ENCODE results near the gene TGFBR1. TPM values are rescaled to one million over a fixed set of nuclear protein-coding genes. Genes with fewer than 3 reads are reported as not detected.

Gene TGFBR1
- total RNA-seq, 1 donor from 2014 or later, result 38.1 TPM

DNA sequence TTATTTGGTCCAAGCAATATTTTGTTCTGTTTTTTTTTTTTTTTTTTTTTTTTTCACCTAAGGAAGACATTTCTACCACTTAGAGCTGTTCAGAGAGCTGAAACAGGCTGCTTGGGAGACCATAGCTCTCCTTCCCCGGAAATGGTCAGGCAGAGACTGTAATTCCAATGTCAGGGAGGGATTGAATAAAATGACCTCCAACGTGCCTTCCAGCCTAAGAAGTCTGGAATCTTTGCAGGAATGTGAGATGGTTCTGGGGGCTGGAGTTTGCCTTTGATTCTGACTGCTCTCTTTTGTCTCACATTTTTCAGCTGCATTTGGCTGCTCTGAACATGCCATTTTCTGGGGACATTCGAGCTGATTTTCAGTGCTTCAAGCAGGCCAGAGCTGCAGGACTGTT, 38.3 kb upstream of the TGFBR1 start:
- Histone ChIP-seq H3K9ac (ENCODE audit: low read depth in 1 of 3, low read length in 3 of 3) (no peak overlapping the region), H3K4me3 (ENCODE audit: low read length in 3 of 3) (no peak overlapping the region), H3K9me3 (ENCODE audit: control insufficient read depth in 3 of 3, low read length in 3 of 3) (no peaks in the 10 kb centered on the region), H3K4me1 (ENCODE audit: control insufficient read depth in 3 of 3, insufficient read depth in 3 of 3, low read length in 3 of 3) (peaks cover 0 to 13% (median 7%) of the 10 kb centered on the region in 3 donors), H3K27me3 (ENCODE audit: control insufficient read depth in 3 of 3, insufficient read depth in 3 of 3, low read length in 3 of 3) (no peaks in the 10 kb centered on the region), H3K36me3 (ENCODE audit: control insufficient read depth in 3 of 3, insufficient read depth in 3 of 3, low read length in 3 of 3) (peaks cover 4 to 21% (median 4%) of the 10 kb centered on the region in 3 donors), H3K27ac (ENCODE audit: low read depth, low read length) (no peak overlapping the region)

DNA sequence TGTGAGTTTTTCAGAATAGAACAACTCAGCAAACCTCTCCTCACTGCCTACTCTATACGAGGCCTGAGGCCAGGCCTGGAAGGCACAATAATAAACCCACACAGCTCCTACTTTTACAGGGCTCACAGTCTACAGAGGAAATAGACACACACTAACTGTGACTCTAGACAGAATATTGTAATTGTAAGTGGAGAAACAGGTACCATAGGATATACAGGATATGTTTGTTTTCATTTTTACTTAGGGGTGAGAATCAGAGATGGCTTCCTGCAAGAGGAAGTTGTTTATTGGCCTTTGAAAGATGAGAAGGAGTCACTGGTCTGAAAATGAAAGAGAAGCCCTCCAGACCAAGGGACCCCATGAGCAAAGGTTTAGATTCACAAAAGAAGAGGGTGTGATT, 35.8 kb upstream of the TGFBR1 start:
- H3K27ac ChIP-seq (ENCODE audit: low read depth, low read length), result no peak overlapping the region
- H3K9me3 ChIP-seq (ENCODE audit: control insufficient read depth in 3 of 3, low read length in 3 of 3), result no peaks in the 10 kb centered on the region
- peaks cover 0 to 15% (median 12%) of the 10 kb centered on the region in 3 donors for H3K4me1 ChIP-seq (ENCODE audit: control insufficient read depth in 3 of 3, insufficient read depth in 3 of 3, low read length in 3 of 3)
- H3K36me3 ChIP-seq (ENCODE audit: control insufficient read depth in 3 of 3, insufficient read depth in 3 of 3, low read length in 3 of 3), result peaks cover 0 to 12% (median 0%) of the 10 kb centered on the region in 3 donors
- H3K27me3 ChIP-seq (ENCODE audit: control insufficient read depth in 3 of 3, insufficient read depth in 3 of 3, low read length in 3 of 3), result no peaks in the 10 kb centered on the region
- H3K9ac ChIP-seq (ENCODE audit: low read depth in 1 of 3, low read length in 3 of 3), result no peak overlapping the region
- H3K4me3 ChIP-seq (ENCODE audit: low read length in 3 of 3), result no peak overlapping the region

DNA sequence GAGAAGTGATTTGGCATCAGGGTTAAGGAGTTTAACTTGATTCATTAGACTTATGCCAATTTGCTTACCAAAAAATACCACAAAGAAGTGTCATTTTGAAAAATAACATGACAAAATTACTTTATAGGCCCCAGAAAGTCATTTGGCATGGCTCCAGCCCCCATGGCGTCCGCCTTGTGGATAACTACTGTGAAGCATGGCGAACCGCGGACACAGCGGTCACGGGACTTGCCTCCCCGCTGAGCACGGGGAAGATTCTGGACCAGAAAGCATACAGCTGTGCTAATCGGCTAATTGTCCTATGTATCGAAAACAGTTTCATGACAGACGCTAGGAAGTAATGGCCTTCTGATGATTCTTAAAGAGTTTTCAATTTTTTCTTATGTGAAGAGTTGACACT, 35.4 kb upstream of the TGFBR1 start:
- H3K27ac ChIP-seq (ENCODE audit: low read depth, low read length), result no peak overlapping the region
- H3K4me1 ChIP-seq (ENCODE audit: control insufficient read depth in 3 of 3, insufficient read depth in 3 of 3, low read length in 3 of 3), result peaks cover 0 to 15% (median 12%) of the 10 kb centered on the region in 3 donors
- no peaks in the 10 kb centered on the region for H3K9me3 ChIP-seq (ENCODE audit: control insufficient read depth in 3 of 3, low read length in 3 of 3)
- H3K4me3 ChIP-seq (ENCODE audit: low read length in 3 of 3), result no peak overlapping the region
- no peak overlapping the region for H3K9ac ChIP-seq (ENCODE audit: low read depth in 1 of 3, low read length in 3 of 3)
- no peaks in the 10 kb centered on the region for H3K27me3 ChIP-seq (ENCODE audit: control insufficient read depth in 3 of 3, insufficient read depth in 3 of 3, low read length in 3 of 3)
- peaks cover 0 to 12% (median 0%) of the 10 kb centered on the region in 3 donors for H3K36me3 ChIP-seq (ENCODE audit: control insufficient read depth in 3 of 3, insufficient read depth in 3 of 3, low read length in 3 of 3)

DNA sequence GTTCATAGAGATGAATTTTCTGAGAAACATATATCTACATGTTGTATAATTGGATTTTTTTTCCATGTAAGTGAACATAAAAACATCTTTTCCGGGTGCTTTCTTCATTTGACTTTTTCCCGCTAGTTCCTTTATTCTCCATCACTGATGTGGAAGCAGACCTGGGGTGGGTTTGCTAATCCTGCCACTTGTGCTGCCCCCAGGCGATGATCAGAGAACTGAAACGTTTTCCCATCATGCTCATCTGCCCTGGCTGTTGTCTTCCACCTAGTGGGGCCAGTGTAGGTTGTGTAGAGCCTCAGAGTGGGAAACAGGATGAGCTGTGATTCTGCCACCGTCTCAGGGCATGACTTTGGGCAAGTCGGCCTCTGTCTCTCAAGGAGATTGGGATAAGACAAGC, 34.2 kb upstream of the TGFBR1 start:
- Histone ChIP-seq H3K27ac (ENCODE audit: low read depth, low read length) (no peak overlapping the region), H3K27me3 (ENCODE audit: control insufficient read depth in 3 of 3, insufficient read depth in 3 of 3, low read length in 3 of 3) (no peaks in the 10 kb centered on the region), H3K9me3 (ENCODE audit: control insufficient read depth in 3 of 3, low read length in 3 of 3) (no peaks in the 10 kb centered on the region), H3K4me3 (ENCODE audit: low read length in 3 of 3) (no peak overlapping the region), H3K36me3 (ENCODE audit: control insufficient read depth in 3 of 3, insufficient read depth in 3 of 3, low read length in 3 of 3) (peaks cover 0 to 9% (median 0%) of the 10 kb centered on the region in 3 donors), H3K4me1 (ENCODE audit: control insufficient read depth in 3 of 3, insufficient read depth in 3 of 3, low read length in 3 of 3) (peaks cover 6 to 15% (median 10%) of the 10 kb centered on the region in 3 donors), H3K9ac (ENCODE audit: low read depth in 1 of 3, low read length in 3 of 3) (no peak overlapping the region)

DNA sequence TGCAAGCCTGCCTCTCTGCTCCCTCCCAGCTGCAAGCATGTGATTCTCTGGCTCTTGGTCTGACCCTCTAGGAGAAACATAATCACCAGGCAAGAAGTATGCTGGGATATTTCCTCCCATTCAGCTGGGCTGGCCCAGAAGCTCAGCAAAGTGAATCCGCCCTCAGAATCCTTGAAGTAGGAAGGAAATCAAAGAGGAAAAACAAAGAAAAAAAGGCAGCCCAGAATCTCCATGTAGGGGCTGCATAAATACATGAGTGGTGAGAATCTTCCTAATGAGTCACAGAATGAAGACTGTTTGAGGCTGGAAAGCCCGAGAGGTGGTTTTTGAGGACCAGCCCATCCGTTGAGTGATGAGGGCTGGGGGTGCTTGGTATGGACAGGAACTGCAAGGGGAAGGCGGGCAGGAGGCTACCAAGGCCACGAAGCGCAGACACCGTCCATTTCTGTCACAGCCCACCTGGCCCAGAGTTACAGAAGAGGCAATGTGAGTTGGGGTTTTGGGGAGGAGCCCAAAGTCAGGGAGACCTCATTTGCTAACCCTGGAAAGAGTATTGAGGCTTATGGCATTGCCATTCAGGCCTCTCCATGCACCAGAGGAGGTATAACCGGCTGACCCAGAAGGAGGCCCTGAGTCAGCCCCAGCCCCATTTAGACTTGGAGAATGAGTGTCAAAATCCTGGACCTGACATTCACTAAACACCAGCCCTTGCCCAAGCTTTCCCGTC, 33.4 kb upstream of the TGFBR1 start:
- Histone ChIP-seq H3K27me3 (ENCODE audit: control insufficient read depth in 3 of 3, insufficient read depth in 3 of 3, low read length in 3 of 3) (no peaks in the 10 kb centered on the region), H3K27ac (ENCODE audit: low read depth, low read length) (no peak overlapping the region), H3K36me3 (ENCODE audit: control insufficient read depth in 3 of 3, insufficient read depth in 3 of 3, low read length in 3 of 3) (peaks cover 0 to 7% (median 0%) of the 10 kb centered on the region in 3 donors), H3K9me3 (ENCODE audit: control insufficient read depth in 3 of 3, low read length in 3 of 3) (no peaks in the 10 kb centered on the region), H3K4me1 (ENCODE audit: control insufficient read depth in 3 of 3, insufficient read depth in 3 of 3, low read length in 3 of 3) (peaks cover 6 to 15% (median 13%) of the 10 kb centered on the region in 3 donors), H3K9ac (ENCODE audit: low read depth in 1 of 3, low read length in 3 of 3) (no peak overlapping the region), H3K4me3 (ENCODE audit: low read length in 3 of 3) (no peak overlapping the region)

DNA sequence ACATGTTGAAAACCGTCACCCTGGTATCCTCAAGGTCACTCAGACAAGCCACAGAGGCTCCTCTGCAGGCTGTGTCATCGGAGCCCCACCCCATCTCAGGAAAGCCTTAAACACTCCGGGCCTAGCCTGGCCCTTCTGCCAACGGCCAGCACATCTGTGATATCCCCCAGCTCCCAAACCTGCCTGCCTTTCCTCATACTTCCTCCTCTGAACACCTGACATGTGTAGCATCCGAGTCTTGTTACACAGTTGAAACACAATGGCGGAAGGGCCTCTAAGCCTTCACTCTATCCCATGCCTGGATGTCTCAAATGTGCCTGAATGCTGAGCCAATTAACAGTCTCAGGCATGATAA, 32.9 kb upstream of the TGFBR1 start:
- H3K4me3 ChIP-seq (ENCODE audit: low read length in 3 of 3), result no peak overlapping the region
- no peak overlapping the region for H3K27ac ChIP-seq (ENCODE audit: low read depth, low read length)
- no peaks in the 10 kb centered on the region for H3K9me3 ChIP-seq (ENCODE audit: control insufficient read depth in 3 of 3, low read length in 3 of 3)
- peaks cover 6 to 15% (median 14%) of the 10 kb centered on the region in 3 donors for H3K4me1 ChIP-seq (ENCODE audit: control insufficient read depth in 3 of 3, insufficient read depth in 3 of 3, low read length in 3 of 3)
- H3K27me3 ChIP-seq (ENCODE audit: control insufficient read depth in 3 of 3, insufficient read depth in 3 of 3, low read length in 3 of 3), result no peaks in the 10 kb centered on the region
- peaks cover 0 to 5% (median 0%) of the 10 kb centered on the region in 3 donors for H3K36me3 ChIP-seq (ENCODE audit: control insufficient read depth in 3 of 3, insufficient read depth in 3 of 3, low read length in 3 of 3)
- H3K9ac ChIP-seq (ENCODE audit: low read depth in 1 of 3, low read length in 3 of 3), result no peak overlapping the region

DNA sequence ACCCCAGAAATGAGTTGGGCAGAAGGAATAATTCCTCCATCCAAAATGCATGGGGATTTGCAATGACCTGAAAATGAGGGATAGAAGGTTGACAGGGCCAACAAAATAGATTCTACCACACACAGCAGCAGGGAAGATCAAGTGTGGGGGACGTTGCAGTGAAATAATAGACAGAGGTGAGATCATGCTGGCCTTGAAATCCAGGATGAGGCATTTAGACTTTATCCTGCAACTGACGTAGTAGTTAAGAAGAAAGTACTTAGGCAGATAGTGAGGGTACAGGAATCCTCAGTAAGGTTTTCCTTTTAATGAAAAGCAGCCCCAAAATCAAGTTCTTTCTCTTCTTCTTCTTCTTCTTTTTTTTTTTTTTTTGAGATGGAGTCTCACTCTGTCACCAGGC, 31.6 kb upstream of the TGFBR1 start:
- Histone ChIP-seq H3K9ac (ENCODE audit: low read depth in 1 of 3, low read length in 3 of 3) (no peak overlapping the region), H3K9me3 (ENCODE audit: control insufficient read depth in 3 of 3, low read length in 3 of 3) (no peaks in the 10 kb centered on the region), H3K4me3 (ENCODE audit: low read length in 3 of 3) (no peak overlapping the region), H3K27me3 (ENCODE audit: control insufficient read depth in 3 of 3, insufficient read depth in 3 of 3, low read length in 3 of 3) (no peaks in the 10 kb centered on the region), H3K4me1 (ENCODE audit: control insufficient read depth in 3 of 3, insufficient read depth in 3 of 3, low read length in 3 of 3) (peaks cover 6 to 15% (median 14%) of the 10 kb centered on the region in 3 donors), H3K36me3 (ENCODE audit: control insufficient read depth in 3 of 3, insufficient read depth in 3 of 3, low read length in 3 of 3) (peaks cover 0 to 5% (median 0%) of the 10 kb centered on the region in 3 donors), H3K27ac (ENCODE audit: low read depth, low read length) (no peak overlapping the region)

DNA sequence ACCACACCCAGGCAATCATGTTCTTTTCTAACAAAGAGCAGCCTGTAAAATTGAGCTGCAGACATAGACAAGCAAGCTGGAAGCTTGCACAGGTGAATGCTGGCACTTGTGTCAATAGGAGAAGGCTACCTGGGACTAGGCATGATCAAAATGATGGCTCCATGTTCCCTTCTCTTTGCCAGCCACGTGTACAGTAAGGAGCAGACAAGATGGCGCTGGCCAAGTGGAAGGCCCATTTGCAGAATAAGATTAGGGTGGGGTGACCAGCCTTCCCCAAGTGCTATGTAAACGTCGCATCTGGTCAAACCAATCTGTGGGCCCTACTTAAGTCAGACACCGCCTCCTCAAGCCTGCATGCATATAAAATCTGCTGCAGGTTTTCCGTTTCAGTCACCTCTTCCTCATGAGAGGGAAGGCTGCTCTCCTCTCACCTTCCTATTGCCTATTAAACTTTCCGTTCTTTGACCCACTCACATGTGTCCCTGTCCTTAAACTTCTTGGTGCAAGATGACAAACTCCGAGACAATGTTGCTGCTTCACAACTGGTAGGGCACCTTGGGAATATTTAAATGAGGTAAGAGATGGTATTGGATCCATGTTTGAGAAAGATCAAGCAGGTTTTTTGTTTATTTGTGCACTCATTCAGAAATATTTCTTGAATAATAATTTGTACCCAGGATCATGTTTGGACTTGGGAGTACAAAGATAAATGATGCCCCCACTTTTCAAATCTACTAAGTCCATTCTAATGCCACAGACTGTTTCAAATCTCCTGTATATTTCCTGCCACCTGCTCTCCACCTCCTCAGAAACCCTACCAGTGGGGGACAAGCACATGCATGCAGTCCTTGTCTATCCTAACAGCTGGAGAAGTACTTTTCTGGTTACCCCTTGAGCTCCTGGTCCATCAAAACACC, 30.7 kb upstream of the TGFBR1 start:
- no peak overlapping the region for H3K4me3 ChIP-seq (ENCODE audit: low read length in 3 of 3)
- H3K36me3 ChIP-seq (ENCODE audit: control insufficient read depth in 3 of 3, insufficient read depth in 3 of 3, low read length in 3 of 3), result peaks cover 0 to 3% (median 0%) of the 10 kb centered on the region in 3 donors
- no peak overlapping the region for H3K9ac ChIP-seq (ENCODE audit: low read depth in 1 of 3, low read length in 3 of 3)
- peaks cover 6 to 15% (median 14%) of the 10 kb centered on the region in 3 donors for H3K4me1 ChIP-seq (ENCODE audit: control insufficient read depth in 3 of 3, insufficient read depth in 3 of 3, low read length in 3 of 3)
- no peaks in the 10 kb centered on the region for H3K27me3 ChIP-seq (ENCODE audit: control insufficient read depth in 3 of 3, insufficient read depth in 3 of 3, low read length in 3 of 3)
- no peaks in the 10 kb centered on the region for H3K9me3 ChIP-seq (ENCODE audit: control insufficient read depth in 3 of 3, low read length in 3 of 3)
- no peak overlapping the region for H3K27ac ChIP-seq (ENCODE audit: low read depth, low read length)

DNA sequence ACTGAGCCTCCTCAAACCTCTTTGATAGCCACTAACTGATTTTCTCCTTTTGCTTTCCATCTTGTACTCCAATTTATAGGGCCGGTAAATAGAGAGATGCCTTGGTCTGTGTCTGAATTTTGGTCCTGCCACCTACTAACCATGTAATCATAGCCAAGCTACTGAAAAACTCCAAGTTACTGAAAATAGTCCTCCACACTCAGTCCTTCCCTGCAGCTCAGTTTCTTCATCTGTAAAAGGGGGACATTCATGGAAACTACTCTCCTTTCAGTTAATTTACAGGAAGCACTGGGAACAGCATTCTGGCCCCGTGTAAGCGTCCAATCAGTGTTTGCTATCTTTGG, 30.0 kb upstream of the TGFBR1 start:
- Histone ChIP-seq H3K4me3 (ENCODE audit: low read length in 3 of 3) (no peak overlapping the region), H3K9ac (ENCODE audit: low read depth in 1 of 3, low read length in 3 of 3) (no peak overlapping the region), H3K27ac (ENCODE audit: low read depth, low read length) (no peak overlapping the region), H3K9me3 (ENCODE audit: control insufficient read depth in 3 of 3, low read length in 3 of 3) (peaks cover 0 to 2% (median 0%) of the 10 kb centered on the region in 3 donors), H3K27me3 (ENCODE audit: control insufficient read depth in 3 of 3, insufficient read depth in 3 of 3, low read length in 3 of 3) (no peaks in the 10 kb centered on the region), H3K4me1 (ENCODE audit: control insufficient read depth in 3 of 3, insufficient read depth in 3 of 3, low read length in 3 of 3) (peaks cover 6 to 14% (median 12%) of the 10 kb centered on the region in 3 donors), H3K36me3 (ENCODE audit: control insufficient read depth in 3 of 3, insufficient read depth in 3 of 3, low read length in 3 of 3) (no peaks in the 10 kb centered on the region)

All from skeletal muscle tissue (tissue), 4 donors.